ENCODE data around the gene GOLGA6L10. TPM values are rescaled to one million over a fixed set of nuclear protein-coding genes. Genes with fewer than 3 reads are reported as not detected.

The GOLGA6L10 gene
- total RNA-seq, 1 experiment from 2014 or later, result 3.8 TPM

- H3K27ac Mint-ChIP-seq (ENCODE audit: unreplicated experiment), result no peak overlapping the region
- CTCF ChIA-PET, result no interaction called here
- no peak for TF ChIP-seq CTCF (IDR thresholded peaks at IDR 0.05; ENCODE audit: insufficient read depth in 1 of 2, low read depth in 1 of 2, low read length in 1 of 2, severe bottlenecking in 1 of 2, unreplicated experiment in 1 of 2)
- POLR2A ChIA-PET, result no interaction called here
- H3K4me1 Mint-ChIP-seq (ENCODE audit: low read depth, unreplicated experiment), result no peaks in the 10 kb centered on the region
- no peak overlapping the region for H3K4me3 ChIP-seq (ENCODE audit: low read depth, low read length)
- no TSS peak for BruUV-seq (replicated peaks)
- H3K9me3 Mint-ChIP-seq (ENCODE audit: unreplicated experiment), result peaks cover 14% of the 10 kb centered on the region
- no peaks in the 10 kb centered on the region for H3K36me3 Mint-ChIP-seq (ENCODE audit: insufficient read depth, unreplicated experiment)
- H3K36me3 ChIP-seq (ENCODE audit: control insufficient read depth, insufficient read depth, low read length), result no peaks in the 10 kb centered on the region
- no peak for DNase-seq
- H3K4me1 ChIP-seq, result no peaks in the 10 kb centered on the region
- H3K27me3 Mint-ChIP-seq (ENCODE audit: insufficient read depth, unreplicated experiment), result peaks cover 10% of the 10 kb centered on the region
- H3K9me3 ChIP-seq, result no peaks in the 10 kb centered on the region
- H3K4me3 Mint-ChIP-seq (ENCODE audit: unreplicated experiment), result no peak overlapping the region
- intact Hi-C loops (cut with micrococcal nuclease; ENCODE audit: unreplicated experiment), result no loop called here
- no peaks in the 10 kb centered on the region for H3K27me3 ChIP-seq (replicated peaks; ENCODE audit: control insufficient read depth, insufficient read depth, low read length)
These were observed 41.6 kb downstream of the GOLGA6L10 start for GRCh38 chr15:82307714-82308081.

- Mint-ChIP-seq H3K27ac (ENCODE audit: unreplicated experiment) (no peak overlapping the region), H3K4me3 (ENCODE audit: unreplicated experiment) (no peak overlapping the region), H3K36me3 (ENCODE audit: insufficient read depth, unreplicated experiment) (no peaks in the 10 kb centered on the region), H3K27me3 (ENCODE audit: insufficient read depth, unreplicated experiment) (peaks cover 10% of the 10 kb centered on the region), H3K9me3 (ENCODE audit: unreplicated experiment) (peaks cover 14% of the 10 kb centered on the region), H3K4me1 (ENCODE audit: low read depth, unreplicated experiment) (no peaks in the 10 kb centered on the region)
- Histone ChIP-seq H3K4me3 (ENCODE audit: low read depth, low read length) (no peak overlapping the region), H3K9me3 (no peaks in the 10 kb centered on the region), H3K27me3 (replicated peaks; ENCODE audit: control insufficient read depth, insufficient read depth, low read length) (no peaks in the 10 kb centered on the region), H3K36me3 (ENCODE audit: control insufficient read depth, insufficient read depth, low read length) (no peaks in the 10 kb centered on the region), H3K4me1 (no peaks in the 10 kb centered on the region)
- no peak for DNase-seq
- intact Hi-C loops (cut with micrococcal nuclease; ENCODE audit: unreplicated experiment), result no loop called here
- ChIA-PET CTCF (no interaction called here), POLR2A (no interaction called here)
- no peak for TF ChIP-seq CTCF (IDR thresholded peaks at IDR 0.05; ENCODE audit: insufficient read depth in 1 of 2, low read depth in 1 of 2, low read length in 1 of 2, severe bottlenecking in 1 of 2, unreplicated experiment in 1 of 2)
- no TSS peak for BruUV-seq (replicated peaks)
These were observed 42.2 kb downstream of the GOLGA6L10 start for GRCh38 chr15:82306791-82307713.

DNA sequence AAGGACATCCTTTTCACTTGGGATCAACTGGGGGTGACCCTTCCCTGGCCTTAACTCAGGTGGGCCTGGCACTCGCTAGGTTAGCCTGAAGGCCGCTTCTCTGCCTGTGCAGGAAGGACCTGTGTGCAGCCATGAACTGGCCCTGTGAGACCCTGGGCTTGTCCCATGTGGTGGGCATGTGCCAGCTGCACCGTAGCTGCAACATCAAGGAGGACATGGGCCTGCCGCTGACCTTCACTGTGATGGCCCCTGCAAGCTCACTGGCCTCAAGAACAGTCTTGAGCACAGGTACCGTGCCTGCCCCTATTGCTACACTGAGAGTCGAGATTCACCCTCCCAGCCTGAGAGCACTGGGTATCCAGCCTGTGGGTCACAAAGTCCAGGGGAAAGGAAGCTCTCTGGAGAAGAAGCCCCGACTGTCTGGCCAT is 43.6 kb downstream of the GOLGA6L10 start:
- Mint-ChIP-seq H3K4me1 (ENCODE audit: low read depth, unreplicated experiment) (no peaks in the 10 kb centered on the region), H3K36me3 (ENCODE audit: insufficient read depth, unreplicated experiment) (no peaks in the 10 kb centered on the region), H3K4me3 (ENCODE audit: unreplicated experiment) (no peak overlapping the region), H3K27me3 (ENCODE audit: insufficient read depth, unreplicated experiment) (peaks cover 5% of the 10 kb centered on the region), H3K9me3 (ENCODE audit: unreplicated experiment) (peaks cover 4% of the 10 kb centered on the region), H3K27ac (ENCODE audit: unreplicated experiment) (no peak overlapping the region)
- H3K9me3 ChIP-seq, result no peaks in the 10 kb centered on the region
- POLR2A ChIA-PET, result no interaction called here
- CTCF ChIA-PET, result no interaction called here
- H3K27me3 ChIP-seq (replicated peaks; ENCODE audit: control insufficient read depth, insufficient read depth, low read length), result no peaks in the 10 kb centered on the region
- no peak for DNase-seq
- no TSS peak for BruUV-seq (replicated peaks)
- H3K4me3 ChIP-seq (ENCODE audit: low read depth, low read length), result no peak overlapping the region
- intact Hi-C loops (cut with micrococcal nuclease; ENCODE audit: unreplicated experiment), result no loop called here
- TF ChIP-seq CTCF (IDR thresholded peaks at IDR 0.05; ENCODE audit: insufficient read depth in 1 of 2, low read depth in 1 of 2, low read length in 1 of 2, severe bottlenecking in 1 of 2, unreplicated experiment in 1 of 2), result no peak
- H3K36me3 ChIP-seq (ENCODE audit: control insufficient read depth, insufficient read depth, low read length), result no peaks in the 10 kb centered on the region
- no peaks in the 10 kb centered on the region for H3K4me1 ChIP-seq
